Suprapubic skin (tissue), 3 donors: Measurements from ENCODE around the gene RTBDN.

Source experiments
- CTCF ChIP-seq, 2 donors: fragments of 200-600 bp in 1 of 2; fragments of 450-650 bp in 1 of 2; sonication (generic) in 1 of 2; IDR thresholded peaks; one replicate each; pipeline ENCODE4 v1.5.1; 2016 to 2019; ENCODE audit warnings: antibody characterized with exemption in 2 of 2, mild to moderate bottlenecking in 1 of 2, moderate library complexity in 1 of 2
- EP300 ChIP-seq: sonication (generic); formaldehyde crosslinking; IDR thresholded peaks from one replicate; pipeline ENCODE4 v1.6.1; 2017; ENCODE audit warnings: antibody characterized with exemption

GRCh38 chr19:12821761-12822160, 12.6 kb downstream of the RTBDN start:
- TF ChIP-seq EP300: no peak
- no peak for TF ChIP-seq CTCF (IDR thresholded peaks at IDR 0.05)
